ENCODE results near the gene BRSK2.
"Not testable (repeated sequence)": the region's sequence is repeated elsewhere in the genome, so short reads cannot be mapped to it uniquely, and the experiment has no call there.

BRSK2 gene

GRCh38 chr11:1410366-1411291 lies 20.9 kb downstream of the BRSK2 start:
- DNase-seq, result no peak

GRCh38 chr11:1411301-1411700 lies 21.6 kb downstream of the BRSK2 start:
- no peak for DNase-seq

- DNase-seq, result not testable (repeated sequence)
These were observed 22.0 kb downstream of the BRSK2 start for GRCh38 chr11:1411739-1412138.

- DNase-seq, result no peak
These were observed 22.8 kb downstream of the BRSK2 start for GRCh38 chr11:1412377-1413095.

- DNase-seq, result no peak
These were observed 24.9 kb downstream of the BRSK2 start for GRCh38 chr11:1414650-1415049.

GRCh38 chr11:1415631-1416030 lies 25.9 kb downstream of the BRSK2 start:
- DNase-seq, result no peak

GRCh38 chr11:1418192-1418795 lies 28.6 kb downstream of the BRSK2 start:
- not testable (repeated sequence) for DNase-seq

- no peak for DNase-seq
These were observed 30.1 kb downstream of the BRSK2 start for GRCh38 chr11:1419811-1420210.

- no peak for DNase-seq
These were observed 31.6 kb downstream of the BRSK2 start for GRCh38 chr11:1421291-1421690.

- no peak for DNase-seq
These were observed 32.7 kb downstream of the BRSK2 start for GRCh38 chr11:1422481-1422880.

GRCh38 chr11:1422981-1423380 lies 33.2 kb downstream of the BRSK2 start:
- DNase-seq, result no peak

- not testable (repeated sequence) for DNase-seq
These were observed 33.7 kb downstream of the BRSK2 start for GRCh38 chr11:1423406-1423805.

- DNase-seq, result no peak
These were observed 35.3 kb downstream of the BRSK2 start for GRCh38 chr11:1425006-1425405.

GRCh38 chr11:1425439-1425838 lies 35.7 kb downstream of the BRSK2 start:
- no peak for DNase-seq

- DNase-seq, result no peak
These were observed 39.1 kb downstream of the BRSK2 start for GRCh38 chr11:1428762-1429316.

- no peak for DNase-seq
These were observed 43.8 kb downstream of the BRSK2 start for GRCh38 chr11:1433568-1433967.

GRCh38 chr11:1433977-1434640 lies 44.4 kb downstream of the BRSK2 start:
- DNase-seq, result no peak

GRCh38 chr11:1435479-1435819 lies 45.7 kb downstream of the BRSK2 start:
- DNase-seq, result not testable (repeated sequence)

- DNase-seq, result no peak
These were observed 46.2 kb downstream of the BRSK2 start for GRCh38 chr11:1435820-1436467.

GRCh38 chr11:1436468-1437039 lies 46.8 kb downstream of the BRSK2 start:
- DNase-seq, result no peak

- no peak for DNase-seq
These were observed 47.8 kb downstream of the BRSK2 start for GRCh38 chr11:1437500-1437899.

Measured in activated CD4-positive, alpha-beta T cell treated with anti-CD3 and anti-CD28 coated beads for 1 hour (primary cell).